A673 (cell line): Measurements from ENCODE around the gene PMEPA1. TPM values are rescaled to one million over a fixed set of nuclear protein-coding genes. Genes with fewer than 3 reads are reported as not detected.

ENCODE experiments used
- BruUV-seq: library from RNA; stranded (reverse); fragments of 400-500 nt; replicated peaks from 2 replicates; lab custom pipeline; 2021; lab: Mats Ljungman, UMichigan
- CTCF ChIA-PET: fragments of 300-600 bp; sonication (Branson Sonifier 250); formaldehyde crosslinking; loops from one replicate; lab custom pipeline; 2022; ENCODE audit warnings: antibody characterized with exemption; lab: Charles Lee
- POLR2A ChIA-PET: fragments of 300-600 bp; sonication (Branson Sonifier 250); formaldehyde crosslinking; loops from one replicate; lab custom pipeline; 2022; ENCODE audit warnings: antibody characterized with exemption; ENCODE audit not compliant: low non-redundant PET; lab: Charles Lee
- DNase-seq: peaks from one replicate; pipeline ENCODE4 v3.0.0-alpha.2; 2015; ENCODE audit warnings: low spot score
- H3K27ac ChIP-seq: fragments of 200-600 bp; sonication (generic); 2 replicates; pipeline ENCODE4 v1.5.1; 2016; ENCODE audit warnings: mixed run types, low read depth, mild to moderate bottlenecking, mixed read lengths, antibody characterized with exemption, low read length; ENCODE audit not compliant: poor library complexity, severe bottlenecking
- H3K27me3 ChIP-seq: fragments of 200-600 bp; sonication (generic); replicated peaks from 2 replicates; pipeline ENCODE4 v1.6.1; 2017; ENCODE audit warnings: mixed run types, low read depth, mild to moderate bottlenecking, mixed read lengths, antibody characterized with exemption, low read length; ENCODE audit not compliant: insufficient read depth, poor library complexity
- H3K36me3 ChIP-seq: fragments of 200-600 bp; sonication (generic); 2 replicates; pipeline ENCODE4 v1.6.1; 2016; ENCODE audit warnings: mixed run types, mild to moderate bottlenecking, mixed read lengths, antibody characterized with exemption, low read length; ENCODE audit not compliant: insufficient read depth, poor library complexity, severe bottlenecking
- H3K4me1 ChIP-seq: fragments of 200-600 bp; sonication (generic); 2 replicates; pipeline ENCODE4 v1.6.1; 2017; ENCODE audit warnings: mixed run types, mild to moderate bottlenecking, mixed read lengths, antibody characterized with exemption, low read length; ENCODE audit not compliant: insufficient read depth, poor library complexity, severe bottlenecking
- H3K4me3 ChIP-seq: fragments of 200-600 bp; sonication (generic); 2 replicates; pipeline ENCODE4 v1.5.1; 2016; ENCODE audit warnings: low read depth, mixed run types, mild to moderate bottlenecking, mixed read lengths, low read length; ENCODE audit not compliant: poor library complexity, severe bottlenecking
- H3K9me3 ChIP-seq: fragments of 200-600 bp; sonication (generic); 2 replicates; pipeline ENCODE4 v1.6.1; 2016; ENCODE audit warnings: mixed run types, low read depth, mild to moderate bottlenecking, mixed read lengths, antibody characterized with exemption, low read length; ENCODE audit not compliant: poor library complexity, severe bottlenecking
- EZH2 ChIP-seq: fragments of 200-600 bp; sonication (generic); IDR thresholded peaks from 2 replicates; pipeline ENCODE4 v1.6.1; 2017; ENCODE audit warnings: borderline replicate concordance, low read depth, mild to moderate bottlenecking, mixed read lengths, antibody characterized with exemption, low read length; ENCODE audit not compliant: poor library complexity, severe bottlenecking
- intact Hi-C: fragments of 100-400 bp; cut with micrococcal nuclease; formaldehyde crosslinking; loops from one replicate; pipeline ENCODE4 v1.10.0; 2022; ENCODE audit not compliant: unreplicated experiment
- total RNA-seq: library from RNA; stranded (reverse); gene quantifications from 2 replicates; pipeline ENCODE4 v1.2.3, GENCODE V29; 2021
- TF ChIP-seq, protein P1 (sequence below): fragments of 300-800, 200-600 bp; sonication (generic); conservative IDR thresholded peaks from 2 replicates; pipeline ENCODE4 v1.5.1; 2017; ENCODE audit warnings: low read depth, mild to moderate bottlenecking, antibody characterized with exemption, low read length, moderate library complexity, mixed read lengths

PMEPA1 gene
- total RNA-seq, 1 experiment from 2014 or later = 9.7 TPM

DNA sequence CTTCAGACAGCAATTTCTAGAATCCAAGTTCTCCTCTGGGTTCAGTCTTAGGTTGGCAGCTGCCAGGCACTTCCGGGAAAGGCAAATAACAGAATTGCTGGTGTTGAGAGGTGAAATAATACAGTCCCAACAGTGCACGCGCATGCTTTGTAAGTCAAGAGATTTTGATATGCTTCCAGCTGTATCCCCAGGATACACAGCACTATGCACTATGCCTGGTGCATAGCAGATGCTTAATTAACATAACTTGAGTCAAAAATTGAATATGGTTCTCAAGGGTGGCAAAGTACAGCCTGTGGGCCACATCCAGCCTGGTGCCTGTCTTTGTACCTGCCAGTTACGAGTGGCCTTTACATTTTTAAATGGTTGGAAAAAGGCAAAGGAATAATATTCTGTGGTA is 18.9 kb upstream of the PMEPA1 start:
- no peak for TF ChIP-seq EZH2
- TF ChIP-seq, protein P1, sequence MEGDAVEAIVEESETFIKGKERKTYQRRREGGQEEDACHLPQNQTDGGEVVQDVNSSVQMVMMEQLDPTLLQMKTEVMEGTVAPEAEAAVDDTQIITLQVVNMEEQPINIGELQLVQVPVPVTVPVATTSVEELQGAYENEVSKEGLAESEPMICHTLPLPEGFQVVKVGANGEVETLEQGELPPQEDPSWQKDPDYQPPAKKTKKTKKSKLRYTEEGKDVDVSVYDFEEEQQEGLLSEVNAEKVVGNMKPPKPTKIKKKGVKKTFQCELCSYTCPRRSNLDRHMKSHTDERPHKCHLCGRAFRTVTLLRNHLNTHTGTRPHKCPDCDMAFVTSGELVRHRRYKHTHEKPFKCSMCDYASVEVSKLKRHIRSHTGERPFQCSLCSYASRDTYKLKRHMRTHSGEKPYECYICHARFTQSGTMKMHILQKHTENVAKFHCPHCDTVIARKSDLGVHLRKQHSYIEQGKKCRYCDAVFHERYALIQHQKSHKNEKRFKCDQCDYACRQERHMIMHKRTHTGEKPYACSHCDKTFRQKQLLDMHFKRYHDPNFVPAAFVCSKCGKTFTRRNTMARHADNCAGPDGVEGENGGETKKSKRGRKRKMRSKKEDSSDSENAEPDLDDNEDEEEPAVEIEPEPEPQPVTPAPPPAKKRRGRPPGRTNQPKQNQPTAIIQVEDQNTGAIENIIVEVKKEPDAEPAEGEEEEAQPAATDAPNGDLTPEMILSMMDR = no peak
- POLR2A ChIA-PET = no interaction called here
- CTCF ChIA-PET = no interaction called here
- Histone ChIP-seq H3K27me3 (no peaks in the 10 kb centered on the region), H3K27ac (no peak overlapping the region), H3K9me3 (no peaks in the 10 kb centered on the region), H3K4me3 (no peak overlapping the region), H3K36me3 (no peaks in the 10 kb centered on the region), H3K4me1 (no peaks in the 10 kb centered on the region)
- BruUV-seq = no TSS peak
- DNase-seq = no peak
- intact Hi-C loops = no loop called here

GRCh38 chr20:57727863-57728262 is 18.0 kb upstream of the PMEPA1 start:
- ChIA-PET POLR2A (no interaction called here), CTCF (no interaction called here)
- H3K4me1 ChIP-seq = no peaks in the 10 kb centered on the region
- no peaks in the 10 kb centered on the region for H3K9me3 ChIP-seq
- DNase-seq = no peak
- H3K36me3 ChIP-seq = no peaks in the 10 kb centered on the region
- no peaks in the 10 kb centered on the region for H3K27me3 ChIP-seq
- TF ChIP-seq EZH2 = no peak
- TF ChIP-seq, protein P1 = no peak
- intact Hi-C loops = no loop called here
- BruUV-seq = no TSS peak
- H3K27ac ChIP-seq = no peak overlapping the region
- H3K4me3 ChIP-seq = no peak overlapping the region

GRCh38 chr20:57725636-57726035 is 15.8 kb upstream of the PMEPA1 start:
- Histone ChIP-seq H3K27me3 (no peaks in the 10 kb centered on the region), H3K36me3 (no peaks in the 10 kb centered on the region), H3K9me3 (no peaks in the 10 kb centered on the region), H3K4me3 (no peak overlapping the region), H3K4me1 (no peaks in the 10 kb centered on the region), H3K27ac (no peak overlapping the region)
- TF ChIP-seq, protein P1 = no peak
- no peak for TF ChIP-seq EZH2
- POLR2A ChIA-PET = no interaction called here
- BruUV-seq = no TSS peak
- DNase-seq = no peak
- intact Hi-C loops = no loop called here
- CTCF ChIA-PET = no interaction called here
